HL-60/S4 (cell line): Measurements from ENCODE around the gene IFI44.

Experiments
- in situ Hi-C: fragments of 300-500 bp; cut with MboI; formaldehyde crosslinking; loops from 2 replicates; pipeline ENCODE4 v1.14.3; 2022; ENCODE audit warnings: low sequenced_read_pairs

IFI44 gene

DNA sequence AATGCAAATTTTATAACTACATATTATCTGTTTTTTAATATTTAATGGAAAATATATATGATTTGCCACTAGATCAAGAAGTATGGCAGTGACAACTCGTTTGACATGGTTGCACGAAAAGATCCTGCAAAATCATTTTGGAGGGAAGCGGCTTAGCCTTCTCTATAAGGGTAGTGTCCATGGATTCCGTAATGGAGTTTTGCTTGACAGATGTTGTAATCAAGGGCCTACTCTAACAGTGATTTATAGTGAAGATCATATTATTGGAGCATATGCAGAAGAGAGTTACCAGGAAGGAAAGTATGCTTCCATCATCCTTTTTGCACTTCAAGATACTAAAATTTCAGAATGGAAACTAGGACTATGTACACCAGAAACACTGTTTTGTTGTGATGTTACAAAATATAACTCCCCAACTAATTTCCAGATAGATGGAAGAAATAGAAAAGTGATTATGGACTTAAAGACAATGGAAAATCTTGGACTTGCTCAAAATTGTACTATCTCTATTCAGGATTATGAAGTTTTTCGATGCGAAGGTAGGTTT is 556 bp downstream of the IFI44 start:
- in situ Hi-C loops, result loop anchor here (25.0 kb wide), 1 partner anchor 513 kb away; no protein-coding TSS in a partner anchor

DNA sequence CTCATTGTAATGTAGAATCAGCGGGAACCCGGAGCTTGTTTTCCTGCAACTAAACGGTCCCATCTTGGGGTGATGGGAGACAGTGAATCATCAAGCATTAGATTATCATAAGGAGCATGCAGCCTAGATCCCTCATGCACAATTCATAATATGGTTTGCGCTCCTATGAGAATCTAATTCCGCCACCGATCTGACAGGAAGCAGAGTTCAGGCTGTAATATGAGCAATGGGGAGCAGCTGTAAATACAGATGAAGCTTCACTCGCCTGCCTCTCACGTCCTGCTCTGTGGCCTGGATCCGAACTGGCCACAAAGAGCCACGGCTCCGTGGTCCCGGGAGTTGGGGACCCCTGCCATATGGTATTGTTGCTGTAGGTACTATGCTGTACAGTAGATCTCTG is 1.6 kb downstream of the IFI44 start:
- in situ Hi-C loops, result loop anchor here (25.0 kb wide), 1 partner anchor 514 kb away; no protein-coding TSS in a partner anchor

DNA sequence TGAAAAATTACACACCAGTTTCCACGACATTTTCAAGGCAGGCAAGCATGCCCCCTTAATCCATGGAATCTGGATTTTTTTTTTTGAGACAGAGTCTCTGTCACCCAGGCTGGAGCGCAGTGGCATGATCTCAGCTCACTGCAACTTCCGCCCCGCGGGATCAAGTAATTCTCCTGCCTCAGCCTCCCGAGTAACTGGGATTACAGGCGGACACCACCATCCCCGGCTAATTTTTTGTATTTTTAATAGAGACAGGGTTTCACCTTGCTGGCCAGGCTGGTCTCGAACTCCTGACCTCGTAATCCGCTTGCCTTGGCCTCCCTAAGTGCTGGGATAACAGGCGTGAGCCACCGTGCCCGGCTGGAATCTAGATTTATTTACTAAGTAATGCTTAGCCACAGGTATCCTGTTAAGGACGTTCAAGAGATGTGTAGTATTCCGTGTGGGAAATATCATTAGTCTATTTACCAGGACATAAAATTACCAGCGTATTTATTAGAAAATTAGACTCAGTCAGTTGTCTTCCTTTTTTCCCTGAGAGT is 2.5 kb downstream of the IFI44 start:
- in situ Hi-C loops, result loop anchor here (25.0 kb wide), 1 partner anchor 515 kb away; no protein-coding TSS in a partner anchor

DNA sequence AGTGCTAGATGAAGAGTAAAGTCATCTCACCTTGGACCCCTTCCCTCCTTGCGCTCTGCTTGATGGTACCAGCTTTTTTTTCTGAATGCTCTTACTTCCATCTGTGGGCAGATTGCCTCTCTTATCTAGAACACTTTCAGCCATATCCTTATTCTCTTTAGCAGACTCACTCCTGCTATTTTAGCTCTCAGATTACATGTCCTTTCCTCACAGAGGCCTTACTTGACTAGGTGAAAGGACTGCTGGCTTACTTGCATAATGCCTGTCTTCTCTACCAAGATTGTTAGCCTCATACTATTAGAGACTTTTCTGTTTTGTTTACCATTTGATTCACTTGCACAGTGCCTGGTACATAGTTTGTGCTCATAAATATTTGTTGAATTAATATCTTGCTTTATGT is 9.3 kb downstream of the IFI44 start:
- in situ Hi-C loops, result loop anchor here (25.0 kb wide), 1 partner anchor 522 kb away; no protein-coding TSS in a partner anchor

DNA sequence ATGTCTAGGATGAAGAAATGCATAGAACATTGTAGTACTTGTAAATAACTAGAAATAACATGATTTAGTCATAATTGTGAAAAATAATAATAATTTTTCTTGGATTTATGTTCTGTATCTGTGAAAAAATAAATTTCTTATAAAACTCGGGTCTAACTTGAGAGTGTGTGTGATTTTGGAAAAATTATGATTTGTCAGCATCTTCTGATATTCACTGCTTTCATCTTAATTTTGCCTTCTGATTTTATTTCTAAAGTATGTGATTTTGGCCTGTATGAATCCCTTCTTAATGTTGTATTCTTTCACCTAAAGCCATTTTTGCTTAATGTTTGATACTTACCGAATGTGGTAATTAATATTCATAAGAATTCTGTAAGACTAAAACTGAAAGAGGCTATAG is 14.3 kb downstream of the IFI44 start:
- in situ Hi-C loops, result loop anchor here (25.0 kb wide), 1 partner anchor 527 kb away; no protein-coding TSS in a partner anchor

DNA sequence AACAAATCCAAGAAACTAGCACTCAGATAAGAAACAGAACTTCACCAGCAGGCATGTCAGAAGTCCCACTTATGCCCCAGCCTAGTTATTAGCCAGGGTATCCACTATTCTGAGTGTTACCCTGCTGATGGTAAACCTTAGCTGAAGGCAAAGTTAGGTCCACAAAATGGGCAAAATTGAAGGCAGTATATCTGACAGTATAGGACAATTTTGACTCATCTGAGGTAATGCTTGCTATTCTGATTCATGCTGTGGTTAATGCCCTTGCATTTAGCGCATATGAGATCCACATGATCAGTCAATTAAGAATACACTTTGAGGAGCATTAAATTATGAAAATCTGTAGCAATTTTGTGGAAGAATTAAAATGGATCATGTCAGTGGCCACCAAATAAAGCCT is 15.1 kb downstream of the IFI44 start:
- in situ Hi-C loops, result loop anchor here (25.0 kb wide), 1 partner anchor 527 kb away; no protein-coding TSS in a partner anchor

DNA sequence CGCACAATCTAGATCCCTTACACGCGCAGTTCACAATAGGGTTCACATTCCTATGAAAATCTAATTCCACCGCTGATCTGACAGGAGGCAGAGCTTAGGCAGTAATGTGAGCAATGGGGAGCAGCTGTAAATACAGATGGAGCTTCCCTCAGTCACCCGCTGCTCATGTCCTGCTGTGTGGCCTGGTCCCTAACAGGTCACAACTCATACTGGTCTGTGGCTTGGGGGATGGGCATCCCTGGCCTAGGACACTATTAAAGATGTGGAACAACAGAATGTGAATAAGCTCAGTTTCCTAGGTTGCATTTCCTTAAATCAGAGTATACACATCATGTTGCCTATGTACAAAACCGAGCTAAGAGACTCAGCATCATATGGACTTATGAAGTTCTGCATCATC is 16.2 kb downstream of the IFI44 start:
- in situ Hi-C loops, result loop anchor here (25.0 kb wide), 1 partner anchor 529 kb away; no protein-coding TSS in a partner anchor

DNA sequence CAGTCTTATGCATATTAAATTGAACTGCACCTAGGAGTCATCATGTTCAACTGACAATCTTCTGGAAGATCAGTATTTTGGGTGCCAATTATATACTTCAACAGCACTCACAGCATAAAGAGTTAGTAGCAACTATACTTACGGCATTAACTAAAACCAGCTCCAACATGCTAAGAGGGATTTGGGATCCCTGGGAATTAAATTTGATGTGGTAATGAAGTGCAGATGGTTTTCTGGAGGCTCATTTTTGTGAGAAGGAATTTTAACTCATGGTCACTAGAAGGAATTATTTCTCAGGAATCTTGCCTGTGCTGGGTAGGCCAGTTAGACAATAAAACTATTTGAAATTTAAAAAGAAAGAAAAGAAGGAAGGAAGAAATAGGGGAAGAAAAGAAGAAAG is 18.3 kb downstream of the IFI44 start:
- in situ Hi-C loops, result loop anchor here (25.0 kb wide), 1 partner anchor 531 kb away; no protein-coding TSS in a partner anchor

DNA sequence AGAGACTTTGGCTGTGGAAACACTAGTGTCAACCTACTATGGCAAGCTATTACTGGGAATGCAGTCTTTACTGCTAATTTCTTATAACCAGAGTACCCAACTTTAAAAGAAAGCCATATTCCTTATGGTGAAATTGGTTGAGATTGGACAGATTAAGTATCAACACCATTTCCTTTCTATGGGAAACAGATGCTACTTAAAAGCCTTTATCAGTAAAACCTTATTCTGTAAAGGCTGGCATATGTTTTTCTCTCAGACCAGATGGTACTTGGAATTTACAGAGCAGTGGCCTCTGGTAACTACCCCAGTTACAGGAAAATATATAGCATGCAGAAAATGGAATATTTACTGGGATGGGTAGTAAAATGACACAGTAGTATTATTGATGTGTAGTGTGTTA is 18.8 kb downstream of the IFI44 start:
- in situ Hi-C loops, result loop anchor here (25.0 kb wide), 1 partner anchor 531 kb away; no protein-coding TSS in a partner anchor

DNA sequence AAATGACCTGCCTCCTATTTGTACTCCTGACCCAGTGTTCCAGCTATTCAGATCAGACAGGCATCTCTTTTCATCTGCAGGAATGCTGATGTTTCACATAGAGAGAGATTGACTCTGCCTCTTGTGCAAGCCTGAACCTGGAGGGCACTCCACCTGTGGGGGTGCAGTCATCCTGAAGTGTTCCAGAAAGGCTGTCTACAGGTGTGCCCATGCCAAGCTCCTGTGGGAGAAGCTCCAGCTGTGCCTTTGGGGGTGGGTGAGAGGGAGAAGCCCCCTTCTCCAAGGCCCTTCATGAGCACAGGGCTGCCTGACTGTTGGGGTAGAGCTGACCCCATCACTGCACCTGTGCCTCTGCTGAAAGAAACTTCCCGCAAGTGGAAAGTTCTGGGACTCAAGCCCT is 22.8 kb downstream of the IFI44 start:
- in situ Hi-C loops, result loop anchor here (25.0 kb wide), 1 partner anchor 535 kb away; no protein-coding TSS in a partner anchor

DNA sequence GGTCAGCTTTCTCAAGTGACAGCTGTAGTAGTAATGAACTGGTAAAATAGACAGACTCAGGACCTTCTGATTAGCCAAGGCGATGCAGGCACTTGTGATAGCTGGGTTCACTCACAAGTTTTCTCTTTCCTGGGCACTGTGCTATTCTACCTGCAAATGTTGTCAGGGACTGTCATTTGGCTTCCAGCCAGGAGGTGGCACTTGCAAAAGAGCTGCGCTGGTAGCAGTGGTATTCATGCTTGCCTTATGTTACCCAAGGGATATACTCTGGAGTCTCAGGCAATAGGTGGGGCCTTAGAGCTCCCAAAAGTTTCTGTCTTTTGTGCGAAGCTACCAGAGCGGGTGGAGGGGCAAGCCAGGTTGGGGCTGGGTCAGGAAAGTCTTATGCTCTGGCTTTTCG is 23.5 kb downstream of the IFI44 start:
- in situ Hi-C loops, result loop anchor here (25.0 kb wide), 1 partner anchor 536 kb away; no protein-coding TSS in a partner anchor

DNA sequence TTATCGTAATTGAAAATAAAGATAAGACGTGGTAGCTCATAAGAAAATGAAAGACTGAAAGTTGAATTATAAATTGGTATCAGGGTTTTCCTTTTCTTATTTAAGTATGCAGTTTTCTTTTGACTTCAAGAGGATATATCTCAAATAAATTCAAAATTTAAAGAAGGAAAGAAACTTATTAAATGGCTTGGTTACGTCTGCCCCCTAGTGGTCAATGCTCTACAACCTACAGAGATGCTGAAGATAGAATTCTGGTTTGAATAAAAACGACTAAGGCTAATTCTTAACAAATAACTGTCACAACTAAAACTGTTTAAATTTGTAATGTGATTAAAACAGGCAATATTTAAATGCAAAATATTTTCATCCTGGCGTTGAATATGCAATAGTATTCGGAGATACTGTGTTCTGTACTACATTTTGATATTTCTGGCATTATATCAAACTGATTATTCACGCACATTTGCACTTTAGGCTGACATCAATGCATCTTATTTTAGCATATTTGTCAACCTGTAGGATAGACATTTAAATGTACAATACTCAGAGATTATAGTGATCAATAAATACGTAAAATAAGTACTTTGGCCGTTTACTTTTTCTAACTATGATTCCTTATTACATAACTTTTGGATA is 26.8 kb downstream of the IFI44 start:
- in situ Hi-C loops, result no loop called here

DNA sequence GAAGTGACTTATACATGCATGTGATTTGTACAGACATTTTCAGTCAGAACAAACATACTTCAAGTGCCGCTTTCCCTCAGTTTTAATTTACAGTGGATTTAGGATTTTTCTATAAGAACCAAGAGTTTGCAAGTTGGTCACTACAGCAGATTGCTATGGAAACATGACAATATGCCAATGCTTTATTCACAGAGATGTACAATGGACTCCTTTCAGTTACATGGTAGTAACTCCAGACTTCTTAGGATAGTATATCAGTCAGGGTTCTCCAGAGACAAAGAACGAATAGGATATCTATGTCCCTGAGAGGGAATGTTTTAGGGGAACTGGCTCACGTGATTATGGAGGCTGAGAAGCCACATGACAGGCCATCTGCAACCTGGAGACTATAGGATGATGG is 27.4 kb downstream of the IFI44 start:
- in situ Hi-C loops, result no loop called here

DNA sequence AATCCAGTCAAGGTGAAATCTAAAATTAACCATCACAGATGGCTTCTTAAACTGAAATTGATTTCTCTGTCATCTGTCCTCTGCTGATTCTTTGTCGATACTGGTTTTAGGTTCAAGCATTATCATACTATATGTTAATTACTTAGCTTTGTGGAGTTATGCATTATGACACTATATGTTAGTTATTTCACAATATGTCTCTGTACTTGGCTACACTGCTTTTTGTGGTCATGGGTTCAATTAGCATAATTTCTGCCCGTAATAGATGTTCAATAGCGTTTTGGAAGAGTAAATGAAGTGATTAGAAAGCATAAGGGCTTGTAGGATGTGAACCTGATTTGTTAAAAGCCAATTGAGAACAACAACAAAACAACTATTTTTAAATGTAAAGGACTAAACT is 28.2 kb downstream of the IFI44 start:
- in situ Hi-C loops, result no loop called here

DNA sequence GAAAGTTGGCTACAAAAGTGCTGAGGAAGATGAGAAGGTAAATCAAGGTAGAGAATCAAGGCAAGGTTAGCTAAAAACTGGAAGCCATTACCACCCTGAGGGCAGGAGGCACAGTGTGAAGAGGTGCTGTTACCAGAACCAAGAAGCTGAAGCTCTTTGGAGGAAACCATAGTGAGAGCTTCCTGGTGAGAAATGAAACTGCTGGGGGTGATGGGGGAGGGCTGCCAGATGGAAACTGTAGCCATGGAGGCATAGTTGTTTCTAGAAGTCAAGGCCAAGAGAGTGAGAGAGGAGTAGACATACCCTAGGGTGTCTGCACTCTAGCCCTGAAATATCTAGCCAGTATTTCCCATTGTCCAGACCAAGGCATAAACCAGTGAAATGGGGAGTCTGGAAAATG is 28.7 kb downstream of the IFI44 start:
- in situ Hi-C loops, result no loop called here

DNA sequence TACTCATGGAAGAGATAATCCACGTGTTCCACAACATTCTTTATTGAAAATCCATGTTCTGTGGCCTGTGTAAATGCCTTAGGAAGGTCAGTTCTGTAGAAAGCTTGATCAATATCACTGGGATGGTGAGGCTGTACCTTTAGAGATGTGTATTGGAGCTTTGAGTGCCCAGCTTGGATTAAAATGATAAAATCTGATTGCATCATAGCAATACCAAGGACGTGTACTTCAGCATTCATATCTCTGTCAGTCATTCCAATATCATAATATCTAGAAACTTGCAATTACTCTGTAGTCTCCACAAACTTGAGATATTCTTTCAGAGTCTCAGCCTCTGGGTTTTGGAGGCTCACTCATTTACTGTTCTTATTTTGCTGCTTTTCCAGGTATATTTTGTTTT is 31.6 kb downstream of the IFI44 start:
- in situ Hi-C loops, result no loop called here

DNA sequence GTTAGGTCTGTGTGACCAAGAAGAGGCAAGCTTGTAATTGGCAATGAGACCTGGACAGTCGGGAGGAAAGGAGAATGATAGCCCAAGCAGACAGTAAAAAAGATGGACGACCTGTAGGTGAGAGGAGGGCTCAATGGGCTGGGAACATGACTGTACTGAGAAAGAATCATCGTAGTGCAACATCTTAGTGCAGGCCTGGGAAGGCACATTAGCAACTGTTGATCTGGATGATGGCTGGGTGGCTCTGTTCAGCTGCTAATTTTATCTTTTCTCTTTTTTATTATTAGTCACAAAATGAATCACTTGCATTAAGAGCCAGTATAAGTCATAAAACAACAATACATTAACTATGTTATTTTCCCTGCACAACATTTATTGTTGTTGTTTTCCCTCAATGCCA is 32.9 kb downstream of the IFI44 start:
- in situ Hi-C loops, result no loop called here

DNA sequence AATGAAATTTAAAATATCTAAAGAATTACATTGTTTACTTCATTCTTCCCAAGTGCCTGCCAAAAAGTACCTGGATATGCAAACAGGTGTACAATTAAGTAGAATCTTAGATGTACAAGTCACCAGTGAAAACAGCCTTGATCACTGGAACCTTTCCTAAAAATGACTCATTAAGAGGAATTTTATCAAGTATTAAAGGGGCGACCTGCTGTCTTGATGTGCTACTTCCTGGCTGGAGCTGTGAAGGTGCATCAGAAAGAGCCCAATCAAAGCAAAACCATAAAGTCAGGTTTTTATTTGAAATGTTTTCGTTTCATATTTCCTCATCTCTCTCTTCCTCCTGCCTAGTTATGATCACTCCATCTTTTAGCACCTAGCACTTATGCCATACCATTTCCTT is 33.4 kb downstream of the IFI44 start:
- in situ Hi-C loops, result no loop called here

DNA sequence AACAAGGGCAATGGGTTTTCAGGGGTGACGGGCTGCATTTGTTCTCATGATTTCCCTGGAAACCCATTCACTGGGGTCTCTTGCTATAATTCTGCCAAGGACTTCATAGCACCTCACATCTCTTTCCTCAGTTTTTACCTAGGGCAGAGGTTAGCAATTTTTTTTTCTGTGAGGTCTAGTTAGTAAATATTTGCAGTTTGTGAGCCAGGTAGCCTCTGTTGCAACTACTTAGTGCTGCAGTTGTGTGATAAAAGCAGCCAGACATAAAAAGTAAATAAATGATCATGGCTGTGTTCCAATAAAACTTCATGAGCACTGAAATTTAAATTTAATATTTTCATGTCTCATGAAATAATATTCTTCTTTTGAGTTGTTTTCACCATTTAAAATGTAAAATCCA is 37.7 kb downstream of the IFI44 start:
- in situ Hi-C loops, result no loop called here

DNA sequence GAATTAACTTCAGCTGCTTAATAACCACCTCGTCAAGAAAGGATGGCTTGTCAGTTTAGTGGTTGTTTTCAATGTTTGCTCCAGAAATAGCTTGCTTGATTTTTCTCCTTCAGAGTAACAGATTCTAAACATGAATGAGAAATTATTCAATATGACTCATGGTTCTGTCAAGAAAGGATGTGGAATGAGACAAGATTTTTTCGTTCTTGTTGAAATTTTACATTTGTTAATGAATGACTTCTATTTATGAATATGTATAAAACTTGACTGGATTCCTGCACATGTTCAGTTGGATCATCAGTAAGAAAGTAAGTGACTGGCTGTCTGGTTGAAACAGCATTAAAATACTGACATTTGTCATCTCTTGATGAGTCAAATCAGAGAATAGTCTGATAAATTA is 38.3 kb downstream of the IFI44 start:
- in situ Hi-C loops, result no loop called here

DNA sequence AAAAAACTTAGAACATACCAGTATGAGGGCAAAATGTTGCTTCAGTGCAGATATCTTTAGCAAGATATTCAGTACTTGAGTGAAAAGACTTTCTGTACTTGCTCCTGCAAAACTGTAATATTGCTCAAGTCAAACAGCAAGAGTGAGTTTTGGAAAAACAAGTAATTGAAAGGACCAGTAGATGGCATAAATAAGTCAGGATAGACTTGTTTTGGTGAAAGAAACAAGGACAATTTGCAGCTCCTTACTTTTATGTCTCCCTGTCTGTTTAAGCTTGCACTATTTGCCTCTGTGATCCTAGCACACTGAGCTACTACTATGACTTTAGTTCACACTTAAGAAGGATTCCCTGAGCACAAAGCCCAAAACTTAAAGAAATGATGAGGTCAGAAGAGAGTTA is 39.1 kb downstream of the IFI44 start:
- in situ Hi-C loops, result no loop called here

DNA sequence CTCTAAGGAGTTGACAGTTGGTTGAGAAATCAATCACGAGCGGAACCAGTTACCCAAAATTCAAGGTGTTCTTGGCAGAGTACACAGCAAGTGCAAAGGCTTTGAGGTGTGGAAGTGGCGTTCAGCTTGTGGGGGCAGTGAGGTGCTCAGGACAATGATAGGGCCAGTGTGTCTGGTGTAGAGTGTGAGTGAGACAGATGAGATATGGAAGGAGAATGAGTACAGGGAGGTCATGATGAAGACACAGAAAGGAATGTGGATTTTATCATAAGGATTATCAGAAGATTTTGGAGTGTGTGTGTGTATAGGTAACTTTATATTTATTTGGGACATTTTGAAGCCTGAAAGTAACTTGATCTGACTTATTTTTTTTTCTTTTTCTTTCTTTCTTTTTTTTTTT is 40.9 kb downstream of the IFI44 start:
- in situ Hi-C loops, result no loop called here
